IPS-18c (cell line): ENCODE data around the gene UBTF.
"Not testable (repeated sequence)": the region's sequence is repeated elsewhere in the genome, so short reads cannot be mapped to it uniquely, and the experiment has no call there.

ENCODE experiments used
- H3K4me3 ChIP-seq: 2 replicates; pipeline ENCODE4 v1.7.0; 2013; ENCODE audit warnings: low read depth, mild to moderate bottlenecking, low read length, moderate library complexity; ENCODE audit not compliant: insufficient read depth
- H3K9me3 ChIP-seq: one replicate; pipeline ENCODE4 v1.6.1; 2013; ENCODE audit warnings: mild to moderate bottlenecking, low read length, moderate library complexity; ENCODE audit not compliant: control insufficient read depth, insufficient read depth

UBTF gene

GRCh38 chr17:44251062-44251461 is 31.6 kb upstream of the UBTF start:
- peaks cover 3% of the 10 kb centered on the region for H3K9me3 ChIP-seq

DNA sequence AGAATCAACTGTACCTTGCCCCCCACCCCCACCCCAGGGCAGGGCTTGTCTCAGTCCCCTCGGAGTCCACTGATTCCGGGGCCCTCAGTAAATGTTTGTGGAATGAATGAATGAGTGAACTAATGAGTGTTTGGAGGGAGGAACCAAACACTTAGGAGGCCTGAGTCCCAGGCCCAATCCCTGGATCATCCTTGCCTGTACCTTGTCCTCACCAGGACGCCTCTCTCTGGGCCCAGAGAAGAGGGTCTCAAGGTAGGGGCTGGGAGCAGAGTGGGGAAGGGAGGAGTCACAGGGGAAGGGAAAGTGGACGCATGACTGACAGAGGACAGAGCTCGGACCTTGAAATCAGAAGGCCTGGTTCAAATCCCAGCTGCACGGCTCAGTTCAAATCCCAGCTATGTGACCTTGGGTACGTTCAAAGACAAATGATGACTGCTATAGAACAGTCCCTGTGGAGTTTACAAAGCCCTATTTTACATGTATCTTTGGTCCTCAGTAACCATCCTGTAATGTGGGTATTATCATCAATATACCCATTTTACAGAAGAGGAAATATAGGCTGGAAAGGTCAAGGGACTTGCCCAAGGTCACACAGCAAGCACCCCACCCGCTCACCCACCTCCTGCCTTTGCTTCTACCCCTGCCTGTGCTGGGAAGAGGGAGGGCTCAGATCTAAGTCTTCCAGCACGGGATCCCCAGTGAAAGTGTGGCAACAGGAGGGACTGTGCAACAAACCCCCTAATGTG is 30.2 kb upstream of the UBTF start:
- H3K4me3 ChIP-seq: no peak overlapping the region
- no peaks in the 10 kb centered on the region for H3K9me3 ChIP-seq

More at GRCh38 chr17:44251062-44251461, 31.6 kb upstream of the UBTF start:
- no peak overlapping the region for H3K4me3 ChIP-seq

DNA sequence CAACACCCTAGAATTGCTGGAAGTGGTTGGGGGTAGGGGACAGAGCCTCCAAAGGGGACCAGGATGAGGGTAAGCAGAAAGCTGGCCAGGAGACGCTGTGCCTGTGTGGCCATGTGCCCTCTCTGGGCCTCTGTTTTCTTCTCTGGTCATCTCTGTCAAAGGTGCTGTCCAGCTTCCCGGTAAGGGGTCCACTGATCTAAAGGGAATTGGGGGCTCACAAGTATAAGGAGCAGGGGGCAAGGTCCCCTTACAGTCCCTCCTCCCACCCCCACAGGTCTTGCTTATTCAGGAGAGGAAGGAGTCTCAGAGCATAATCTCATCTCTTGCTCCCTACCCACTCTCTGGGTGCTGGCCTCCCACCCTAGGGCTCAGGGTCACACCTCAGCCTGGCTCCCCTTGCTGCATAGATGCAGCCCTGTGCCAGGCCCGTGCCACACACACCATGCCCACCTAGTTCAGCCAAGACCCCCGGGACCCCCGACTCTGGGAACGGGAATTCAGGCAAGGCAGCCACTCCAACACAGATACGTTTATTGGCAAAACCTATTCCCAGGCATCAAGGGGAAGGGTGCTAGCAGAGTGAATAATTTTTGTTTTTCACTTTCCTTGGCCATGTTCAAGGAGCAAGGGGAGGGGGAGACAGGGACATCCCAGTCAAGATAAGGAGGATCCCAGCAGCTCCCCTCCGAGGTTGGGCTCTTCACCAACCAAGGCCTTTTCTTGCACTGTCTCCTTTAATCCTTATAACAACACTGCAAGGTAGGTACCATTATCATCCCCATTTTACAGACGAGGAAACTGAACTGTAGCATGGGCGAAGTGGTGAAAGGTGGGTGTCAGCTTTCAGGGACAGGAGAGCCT is 28.6 kb upstream of the UBTF start:
- H3K9me3 ChIP-seq: no peaks in the 10 kb centered on the region
- no peak overlapping the region for H3K4me3 ChIP-seq

DNA sequence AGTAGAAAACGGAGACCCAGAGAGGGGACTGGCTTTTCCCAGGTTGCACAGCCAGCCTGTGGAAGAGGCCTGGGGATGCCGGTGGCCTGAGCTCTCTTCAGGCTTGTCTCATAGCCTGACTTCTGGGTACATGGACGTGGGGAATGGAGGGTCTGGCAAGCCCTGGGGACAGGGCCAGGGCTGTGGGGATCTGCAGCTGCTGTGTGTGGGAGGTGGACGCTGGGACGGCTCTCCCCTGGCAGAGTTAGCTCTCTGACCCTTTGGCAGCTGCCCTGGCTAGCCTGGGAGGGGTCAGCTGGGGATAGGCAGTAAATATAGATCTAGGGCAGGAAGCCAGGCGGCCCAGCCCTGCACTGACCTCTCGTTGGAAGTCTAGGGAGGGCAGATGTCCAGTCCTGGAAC is 28.0 kb upstream of the UBTF start:
- Histone ChIP-seq H3K4me3 (no peak overlapping the region), H3K9me3 (no peaks in the 10 kb centered on the region)

DNA sequence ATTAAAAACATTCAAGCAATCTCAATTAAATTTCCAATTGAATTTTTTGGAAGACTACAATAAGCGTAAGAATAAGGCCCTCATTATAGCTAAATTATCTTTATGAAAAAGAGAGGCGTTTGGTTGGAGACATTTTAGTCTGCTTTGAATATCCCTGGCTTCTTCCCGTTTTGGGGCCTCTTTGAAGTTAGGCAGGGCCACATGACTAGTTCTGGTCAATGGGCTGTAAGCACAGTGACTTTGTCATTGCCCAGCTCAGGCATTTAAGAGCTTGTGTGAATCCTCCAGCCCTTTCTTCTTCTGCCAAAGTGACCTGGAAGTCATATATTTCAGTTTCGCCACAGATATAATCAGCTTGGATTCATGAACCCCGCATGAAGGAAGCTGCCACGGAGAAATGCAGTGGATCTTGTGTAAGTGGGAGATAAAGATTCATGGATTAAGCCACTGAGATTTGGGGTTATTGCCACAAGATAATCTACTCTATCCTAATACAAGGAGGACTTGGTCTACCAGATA is 21.7 kb upstream of the UBTF start:
- Histone ChIP-seq H3K4me3 (no peak overlapping the region), H3K9me3 (no peaks in the 10 kb centered on the region)

GRCh38 chr17:44237886-44238285 is 18.4 kb upstream of the UBTF start:
- not testable (repeated sequence) for H3K9me3 ChIP-seq, H3K4me3 ChIP-seq

DNA sequence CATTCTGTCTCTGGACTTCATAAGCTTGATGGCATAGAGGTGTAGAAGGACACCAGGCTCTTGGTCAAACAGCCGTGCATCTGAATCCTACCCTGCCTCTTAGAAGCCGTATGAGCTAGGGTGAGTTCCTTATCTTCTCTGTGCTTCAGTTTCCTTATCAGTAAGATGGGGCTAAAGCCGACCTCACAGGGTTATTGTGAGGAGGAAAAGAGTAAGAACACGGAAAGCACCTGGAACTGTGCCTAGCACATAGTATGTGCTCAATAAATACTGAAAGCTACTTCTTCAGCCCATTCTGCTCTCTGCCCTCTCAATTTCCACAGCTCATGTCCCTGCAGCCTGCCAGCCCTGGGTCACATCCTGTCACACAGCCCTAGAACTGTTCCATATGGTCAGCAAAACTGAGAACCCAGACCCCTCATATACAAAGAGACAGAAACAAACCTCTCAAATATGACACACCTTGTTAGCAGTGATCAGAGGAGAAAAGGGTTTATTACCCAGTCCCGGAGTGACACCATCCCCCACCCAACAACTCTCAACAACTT is 17.0 kb upstream of the UBTF start:
- H3K9me3 ChIP-seq: no peaks in the 10 kb centered on the region
- H3K4me3 ChIP-seq: no peak overlapping the region

GRCh38 chr17:44235583-44235936 is 16.1 kb upstream of the UBTF start:
- Histone ChIP-seq H3K4me3 (no peak overlapping the region), H3K9me3 (no peaks in the 10 kb centered on the region)

- Histone ChIP-seq H3K9me3 (no peaks in the 10 kb centered on the region), H3K4me3 (no peak overlapping the region)
These were observed 14.1 kb upstream of the UBTF start for GRCh38 chr17:44233582-44233981.

GRCh38 chr17:44232061-44232460 is 12.6 kb upstream of the UBTF start:
- Histone ChIP-seq H3K4me3 (no peak overlapping the region), H3K9me3 (no peaks in the 10 kb centered on the region)

DNA sequence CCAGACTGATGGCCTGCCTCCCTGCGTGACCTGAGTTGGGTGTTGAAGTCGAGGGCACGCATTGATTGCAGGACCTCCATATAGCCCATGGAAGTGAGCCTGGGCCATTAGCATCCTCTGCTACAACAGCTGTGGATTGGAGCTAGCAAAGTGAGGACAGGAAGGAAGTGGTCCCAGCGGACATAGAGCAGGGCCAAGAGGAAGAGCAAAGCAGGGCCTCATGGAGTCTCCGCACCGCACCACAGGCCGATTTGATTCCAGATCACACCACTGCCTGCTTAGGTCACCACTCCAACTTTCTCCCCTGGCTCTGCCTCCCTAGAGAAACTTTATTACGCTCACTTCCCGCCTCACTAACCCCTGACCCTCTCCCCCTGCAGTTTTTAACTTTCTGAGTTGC is 10.7 kb upstream of the UBTF start:
- no peaks in the 10 kb centered on the region for H3K9me3 ChIP-seq
- H3K4me3 ChIP-seq: no peak overlapping the region

- H3K9me3 ChIP-seq: no peaks in the 10 kb centered on the region
- no peak overlapping the region for H3K4me3 ChIP-seq
These were observed 9.6 kb upstream of the UBTF start for GRCh38 chr17:44229090-44229489.

GRCh38 chr17:44223541-44224071 is 4.1 kb upstream of the UBTF start:
- Histone ChIP-seq H3K9me3 (no peaks in the 10 kb centered on the region), H3K4me3 (no peak overlapping the region)

GRCh38 chr17:44222112-44222869 is 2.8 kb upstream of the UBTF start:
- Histone ChIP-seq H3K9me3 (no peaks in the 10 kb centered on the region), H3K4me3 (peak overlapping the region; percentile 86)

GRCh38 chr17:44221862-44222111 is 2.3 kb upstream of the UBTF start:
- no peaks in the 10 kb centered on the region for H3K9me3 ChIP-seq
- H3K4me3 ChIP-seq: peak overlapping the region; percentile 86

DNA sequence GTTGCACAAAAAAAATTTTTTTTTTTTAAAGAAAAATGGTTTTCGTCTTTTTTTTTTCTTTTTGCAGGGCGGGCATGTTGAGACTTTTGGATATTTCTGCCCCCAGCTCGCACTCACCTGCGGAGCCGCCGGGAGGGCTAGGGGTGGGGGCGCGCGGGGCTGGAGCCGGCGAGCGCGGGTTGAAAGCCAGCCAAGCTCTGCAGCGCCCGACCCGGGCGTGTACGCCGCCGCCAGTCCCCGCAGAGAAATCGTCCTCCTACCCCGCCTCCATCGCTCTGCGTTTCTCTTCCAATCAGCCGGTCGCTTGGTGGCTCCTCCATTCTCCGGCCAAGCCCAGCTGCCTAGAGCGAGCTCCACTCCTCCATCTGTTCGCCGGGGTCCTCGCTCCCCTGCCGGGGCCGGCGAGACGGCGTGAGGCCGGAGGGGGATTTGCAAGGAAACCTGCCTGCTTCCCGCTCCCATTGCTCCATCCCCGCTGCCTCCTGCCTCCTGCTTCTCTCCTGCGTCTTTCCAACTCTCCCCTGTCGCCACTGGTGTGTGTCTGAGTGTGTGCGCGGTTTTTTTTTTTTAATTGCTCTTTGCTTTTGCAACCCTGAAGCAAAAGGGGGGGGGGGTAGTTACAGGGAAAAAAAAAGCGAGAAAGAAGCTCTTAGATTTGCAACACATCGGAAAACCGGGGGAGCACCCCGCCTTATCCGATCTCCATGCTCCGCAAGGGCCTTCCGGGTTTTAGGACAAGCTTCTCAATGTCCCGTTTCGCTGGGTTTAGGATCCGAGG is 1.8 kb upstream of the UBTF start:
- peak overlapping the region; percentile 86 for H3K4me3 ChIP-seq
- no peaks in the 10 kb centered on the region for H3K9me3 ChIP-seq
